ENCODE results near the gene UMAD1. TPM values are rescaled to one million over a fixed set of nuclear protein-coding genes. Genes with fewer than 3 reads are reported as not detected.
A peak's percentile ranks its signal among the peaks of the same experiment; 100 is the strongest.
"Not testable (repeated sequence)": the region's sequence is repeated elsewhere in the genome, so short reads cannot be mapped to it uniquely, and the experiment has no call there.

Gene UMAD1
- total and polyA plus RNA-seq, 10 donors = 7.6 to 21.2 (median 14.2) TPM

DNA sequence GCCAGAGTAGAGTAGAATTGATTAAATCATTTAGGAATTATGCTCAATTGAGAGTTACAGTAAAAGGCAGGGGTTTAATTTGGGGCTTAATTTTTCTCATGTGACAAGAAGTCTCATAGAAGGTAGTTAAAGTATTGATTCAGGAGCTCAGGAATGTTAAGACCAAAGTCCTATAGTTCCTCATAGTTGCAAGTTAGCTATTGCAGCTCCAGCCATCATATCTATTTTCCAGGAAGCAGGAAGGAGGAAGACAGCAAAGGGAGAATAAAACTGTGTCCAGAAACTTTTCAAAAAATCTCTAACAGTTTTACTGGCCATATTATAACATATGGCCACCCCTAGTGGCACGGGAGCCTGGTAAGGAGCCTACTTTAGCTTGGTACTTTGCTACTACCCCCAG lies 174.8 kb downstream of the UMAD1 start:
- TF ChIP-seq POLR2AphosphoS5 (IDR thresholded peaks at IDR 0.05) = no peak
- no peak for TF ChIP-seq POLR2A (IDR thresholded peaks at IDR 0.05)
- TF ChIP-seq, protein P1, sequence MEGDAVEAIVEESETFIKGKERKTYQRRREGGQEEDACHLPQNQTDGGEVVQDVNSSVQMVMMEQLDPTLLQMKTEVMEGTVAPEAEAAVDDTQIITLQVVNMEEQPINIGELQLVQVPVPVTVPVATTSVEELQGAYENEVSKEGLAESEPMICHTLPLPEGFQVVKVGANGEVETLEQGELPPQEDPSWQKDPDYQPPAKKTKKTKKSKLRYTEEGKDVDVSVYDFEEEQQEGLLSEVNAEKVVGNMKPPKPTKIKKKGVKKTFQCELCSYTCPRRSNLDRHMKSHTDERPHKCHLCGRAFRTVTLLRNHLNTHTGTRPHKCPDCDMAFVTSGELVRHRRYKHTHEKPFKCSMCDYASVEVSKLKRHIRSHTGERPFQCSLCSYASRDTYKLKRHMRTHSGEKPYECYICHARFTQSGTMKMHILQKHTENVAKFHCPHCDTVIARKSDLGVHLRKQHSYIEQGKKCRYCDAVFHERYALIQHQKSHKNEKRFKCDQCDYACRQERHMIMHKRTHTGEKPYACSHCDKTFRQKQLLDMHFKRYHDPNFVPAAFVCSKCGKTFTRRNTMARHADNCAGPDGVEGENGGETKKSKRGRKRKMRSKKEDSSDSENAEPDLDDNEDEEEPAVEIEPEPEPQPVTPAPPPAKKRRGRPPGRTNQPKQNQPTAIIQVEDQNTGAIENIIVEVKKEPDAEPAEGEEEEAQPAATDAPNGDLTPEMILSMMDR (IDR thresholded peaks at IDR 0.05 in 8 of 11, conservative IDR thresholded peaks at IDR 0.05 in 3 of 11) = no peak
- no peaks in the 10 kb centered on the region for H3K36me3 ChIP-seq
- peak overlapping the region in 6 of 8 donors; percentile 1 to 78 (median 60) for H3K27ac ChIP-seq
- H3K4me1 ChIP-seq = peaks cover 5 to 56% (median 18%) of the 10 kb centered on the region in 6 donors
- H3K4me3 ChIP-seq = no peak overlapping the region
- no peaks in the 10 kb centered on the region for H3K27me3 ChIP-seq (replicated peaks in 1 of 7)
- intact Hi-C loops (cut with DNase I; ENCODE audit: low total_unique reads) = no loop called here
- peaks cover 0 to 4% (median 0%) of the 10 kb centered on the region in 8 donors for H3K9me3 ChIP-seq
- DNase-seq = no peak
- WGBS, 5 donors = 95 to 100% (median 97%) methylated on average over 1 of the region's 1 CpG

DNA sequence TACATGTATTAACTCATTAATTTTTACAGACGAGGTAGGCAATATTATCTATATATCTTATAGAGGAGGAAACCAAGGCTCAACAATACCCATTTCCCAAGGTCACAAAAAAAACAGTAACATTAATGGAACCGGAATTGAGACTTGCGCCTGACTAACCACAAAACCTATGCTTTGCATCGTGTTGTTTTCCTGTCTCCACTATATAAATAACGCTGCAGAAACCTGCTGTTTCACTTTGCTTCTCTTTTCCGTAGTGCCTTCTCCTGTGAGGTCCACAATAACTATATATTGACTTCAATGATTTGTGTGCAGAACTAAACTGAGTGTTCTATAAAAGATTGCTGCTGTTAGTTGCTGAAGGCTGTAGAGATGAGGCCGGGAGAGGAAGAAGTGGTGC lies 175.5 kb downstream of the UMAD1 start:
- DNase-seq = no peak
- peak overlapping the region in 7 of 8 donors; percentile 33 to 78 (median 65) for H3K27ac ChIP-seq

DNA sequence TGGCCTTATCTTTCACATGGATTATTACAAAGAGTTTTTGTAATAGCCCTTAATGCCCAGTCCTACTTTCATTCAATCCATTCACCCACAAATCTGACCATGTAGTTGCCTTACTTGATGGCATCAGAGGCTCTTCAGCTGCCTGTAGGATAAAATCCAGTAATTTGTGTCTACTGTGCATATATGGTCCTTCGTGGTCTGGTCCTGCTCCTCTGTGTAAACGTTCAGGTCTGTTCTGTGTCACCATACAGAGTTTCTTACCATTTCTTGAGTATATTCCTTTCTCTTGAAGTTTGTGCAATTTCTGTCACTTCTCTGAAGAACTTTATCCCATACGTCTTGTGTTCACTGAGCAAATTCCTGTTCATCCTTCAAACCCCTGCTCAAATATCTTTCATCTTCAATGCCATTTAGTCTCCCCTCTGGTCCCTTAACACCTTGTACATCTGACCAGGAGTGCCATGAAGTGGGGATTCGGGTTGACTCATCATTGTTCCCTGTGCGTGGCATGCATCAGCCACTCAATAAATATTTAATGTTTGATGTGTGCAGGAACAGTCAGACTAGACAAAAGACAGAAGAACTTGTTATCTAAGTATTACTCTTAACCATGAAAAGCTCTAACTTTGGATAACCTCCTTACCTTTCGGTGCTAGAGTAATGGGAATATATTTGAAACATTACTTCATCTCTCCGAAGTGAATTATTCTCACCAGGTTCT lies 176.4 kb downstream of the UMAD1 start:
- Histone ChIP-seq H3K27me3 (replicated peaks in 1 of 7) (no peaks in the 10 kb centered on the region), H3K4me1 (peaks cover 5 to 68% (median 18%) of the 10 kb centered on the region in 6 donors), H3K9me3 (peaks cover 0 to 4% (median 0%) of the 10 kb centered on the region in 8 donors), H3K4me3 (peak overlapping the region in 1 of 8 donors; percentile 44), H3K27ac (peak overlapping the region in 7 of 8 donors; percentile 33 to 78 (median 65)), H3K36me3 (no peaks in the 10 kb centered on the region)
- WGBS, 5 donors = 72 to 80% (median 73%) methylated on average over 7 of the region's 7 CpGs
- TF ChIP-seq, protein P1 (IDR thresholded peaks at IDR 0.05 in 8 of 11, conservative IDR thresholded peaks at IDR 0.05 in 3 of 11) = no peak
- no peak for TF ChIP-seq POLR2AphosphoS5 (IDR thresholded peaks at IDR 0.05)
- intact Hi-C loops (cut with DNase I; ENCODE audit: low total_unique reads) = no loop called here
- no peak for DNase-seq

More for the DNA sequence above, 175.5 kb downstream of the UMAD1 start:
- H3K4me1 ChIP-seq = peaks cover 5 to 63% (median 18%) of the 10 kb centered on the region in 6 donors
- no peaks in the 10 kb centered on the region for H3K36me3 ChIP-seq
- H3K27me3 ChIP-seq (replicated peaks in 1 of 7) = no peaks in the 10 kb centered on the region
- H3K9me3 ChIP-seq = peaks cover 0 to 4% (median 0%) of the 10 kb centered on the region in 8 donors
- H3K4me3 ChIP-seq = peak overlapping the region in 3 of 8 donors; percentile 3 to 44 (median 7)
- WGBS, 5 donors = 20 to 31% (median 27%) methylated on average over 7 of the region's 7 CpGs
- TF ChIP-seq, protein P1 (IDR thresholded peaks at IDR 0.05 in 8 of 11, conservative IDR thresholded peaks at IDR 0.05 in 3 of 11) = no peak
- TF ChIP-seq POLR2A (IDR thresholded peaks at IDR 0.05) (no peak), POLR2AphosphoS5 (IDR thresholded peaks at IDR 0.05) (peak in 1 of 3 donors; percentile 59)
- intact Hi-C loops (cut with DNase I; ENCODE audit: low total_unique reads) = no loop called here

DNA sequence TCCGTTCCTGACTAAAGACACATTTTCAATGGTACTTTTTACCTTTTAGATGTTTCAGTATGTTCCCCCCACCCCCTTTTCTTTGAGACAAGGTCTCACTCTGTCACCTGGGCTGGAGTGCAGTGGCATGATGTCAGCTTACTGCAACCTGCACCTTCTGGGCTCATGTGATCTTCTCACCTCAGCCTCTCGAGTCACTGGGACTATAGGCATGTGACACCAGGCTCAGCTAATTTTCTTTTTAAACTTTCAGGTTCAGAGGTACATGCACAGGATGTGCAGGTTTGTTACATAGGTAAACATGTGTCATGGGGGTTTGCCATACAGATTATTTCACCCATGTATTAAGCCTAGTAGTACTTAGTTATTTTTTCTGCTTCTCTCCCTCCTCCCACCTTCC lies 177.2 kb downstream of the UMAD1 start:
- peaks cover 0 to 4% (median 0%) of the 10 kb centered on the region in 8 donors for H3K9me3 ChIP-seq
- H3K27me3 ChIP-seq (replicated peaks in 1 of 7) = no peaks in the 10 kb centered on the region
- WGBS, 5 donors = 79 to 92% (median 85%) methylated on average over 2 of the region's 2 CpGs
- peaks cover 5 to 68% (median 18%) of the 10 kb centered on the region in 6 donors for H3K4me1 ChIP-seq
- H3K36me3 ChIP-seq = no peaks in the 10 kb centered on the region
- no peak for DNase-seq
- no peak for TF ChIP-seq POLR2A (IDR thresholded peaks at IDR 0.05)
- TF ChIP-seq, protein P1 (IDR thresholded peaks at IDR 0.05 in 8 of 11, conservative IDR thresholded peaks at IDR 0.05 in 3 of 11) = no peak
- TF ChIP-seq POLR2AphosphoS5 (IDR thresholded peaks at IDR 0.05) = no peak
- intact Hi-C loops (cut with DNase I; ENCODE audit: low total_unique reads) = no loop called here
- H3K27ac ChIP-seq = peak overlapping the region in 1 of 8 donors; percentile 6
- no peak overlapping the region for H3K4me3 ChIP-seq

DNA sequence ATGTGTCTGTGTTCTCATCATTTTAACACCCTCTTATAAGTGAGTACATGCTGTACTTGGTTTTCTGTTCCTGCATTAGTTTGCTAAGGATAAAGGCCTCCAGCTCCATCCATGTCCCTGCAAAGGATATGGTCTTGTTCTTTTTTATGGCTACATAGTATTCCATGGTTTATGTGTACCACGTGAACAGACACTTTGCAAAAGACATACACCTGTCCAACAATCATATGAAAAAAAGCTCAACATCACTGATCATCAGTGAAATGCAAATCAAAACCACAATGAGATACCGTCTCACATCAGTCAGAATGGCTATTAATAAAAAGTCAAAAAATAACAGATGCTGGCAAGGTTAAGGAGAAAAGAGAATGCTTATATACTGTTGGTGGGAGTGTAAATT lies 177.6 kb downstream of the UMAD1 start:
- 72 to 83% (median 76%) methylated on average over 2 of the region's 2 CpGs for WGBS, 5 donors
- Histone ChIP-seq H3K27ac (peak overlapping the region in 1 of 8 donors; percentile 6), H3K4me1 (peaks cover 5 to 68% (median 18%) of the 10 kb centered on the region in 6 donors)
- DNase-seq; H3K36me3 ChIP-seq; H3K4me3 ChIP-seq; H3K9me3 ChIP-seq; H3K27me3 ChIP-seq (replicated peaks in 1 of 7); intact Hi-C loops (cut with DNase I; ENCODE audit: low total_unique reads): not testable (repeated sequence)
